Measurements from ENCODE around the gene NKTR.

Gene NKTR

DNA sequence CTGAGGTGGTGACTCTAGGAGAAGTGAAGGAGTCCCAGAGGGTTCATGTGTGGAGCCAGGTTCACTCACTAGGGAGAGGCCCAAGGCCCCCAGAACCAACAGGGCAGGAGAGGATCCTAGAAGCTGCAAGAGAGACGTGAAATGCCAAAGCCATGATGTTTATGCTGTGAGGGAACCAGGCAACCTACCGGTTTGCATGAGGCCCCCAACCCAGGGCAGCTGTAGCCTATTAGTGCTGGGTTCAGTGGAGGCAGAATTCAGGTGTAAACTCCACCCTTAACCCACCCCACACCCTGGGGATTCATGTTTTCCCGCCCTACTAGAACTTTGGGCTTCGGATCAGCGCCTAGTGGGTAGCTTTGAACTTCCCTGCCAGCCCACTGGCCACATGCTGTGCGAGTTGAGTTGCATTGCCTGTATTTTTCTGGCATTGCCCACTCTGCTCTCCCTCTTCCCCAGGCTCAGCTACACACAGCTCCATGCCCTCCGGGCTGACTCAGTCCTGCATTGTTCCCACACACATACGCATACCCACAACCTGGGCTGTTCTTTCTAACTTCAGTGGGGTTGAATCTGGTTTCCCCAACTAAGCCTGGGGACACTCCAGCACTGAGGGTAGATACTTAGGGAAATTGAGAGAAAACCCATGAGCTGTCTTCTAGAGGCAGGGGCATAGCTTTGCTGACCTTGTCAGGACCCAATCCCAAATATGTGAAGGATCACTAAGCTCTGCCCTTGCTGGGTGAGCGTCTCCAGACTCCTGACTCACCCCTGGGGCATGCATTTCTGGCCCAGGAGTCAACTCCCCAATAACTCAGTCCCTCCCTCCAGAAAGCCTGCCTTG, 51.0 kb downstream of the NKTR start:
- no peak for DNase-seq

DNA sequence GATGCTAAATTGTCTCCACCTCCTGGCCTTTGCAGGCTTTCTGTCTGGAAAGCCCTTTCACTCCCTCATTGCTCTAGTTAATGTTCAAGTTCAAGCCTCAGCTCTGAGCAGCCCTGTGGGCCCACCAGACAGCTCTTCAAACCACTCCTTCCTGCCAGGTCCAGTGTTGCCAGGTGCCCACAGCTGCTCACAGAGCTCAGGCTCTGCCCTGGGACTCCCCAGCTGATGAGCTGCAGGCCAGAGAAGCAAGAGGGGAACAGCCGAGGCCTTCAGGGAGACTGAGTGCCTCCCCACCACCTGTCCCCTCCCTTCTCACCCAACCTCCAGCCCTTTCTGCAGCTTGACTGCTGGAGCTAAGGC, 51.7 kb downstream of the NKTR start:
- no peak for DNase-seq

DNA sequence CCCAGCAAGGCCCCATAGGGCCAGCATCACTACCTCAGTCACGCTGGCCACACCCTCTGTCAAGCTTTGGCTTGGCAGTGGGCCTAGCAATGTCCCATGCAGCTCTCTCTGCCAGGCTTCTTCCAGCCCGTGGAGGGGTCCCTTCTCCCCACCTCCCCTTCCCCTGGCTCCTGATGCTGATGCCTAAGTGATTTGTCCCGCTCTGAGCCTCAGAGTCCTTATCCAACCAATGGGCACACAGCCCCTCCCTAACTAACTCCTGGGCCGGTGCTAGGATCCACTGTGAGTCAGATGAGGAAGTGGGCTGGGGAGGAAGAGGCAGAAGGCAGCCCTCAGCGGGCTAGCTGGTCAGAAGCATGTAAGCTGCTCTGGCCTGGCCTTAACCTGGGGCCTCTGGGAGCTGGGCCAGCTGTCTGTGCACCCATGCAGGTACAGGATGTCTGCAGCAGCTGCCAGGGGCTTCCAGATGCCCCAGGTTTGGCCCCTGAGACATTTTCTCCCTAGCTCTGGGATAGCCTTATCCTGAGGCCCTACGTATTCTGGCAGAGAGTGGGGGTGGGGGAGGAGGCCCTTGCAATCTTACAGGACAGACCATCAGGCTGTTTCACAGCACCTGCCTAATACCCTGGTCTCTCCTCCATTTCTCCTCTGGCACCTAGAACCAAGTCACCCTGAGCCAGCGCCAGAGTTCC, 52.3 kb downstream of the NKTR start:
- DNase-seq: no peak

- DNase-seq: no peak
Observed at GRCh38 chr3:42653303-42653559, 52.7 kb downstream of the NKTR start.

- no peak for DNase-seq
Observed at GRCh38 chr3:42653560-42654330, 53.3 kb downstream of the NKTR start, which contains the start of gene ZBTB47. ZBTB47 (plus strand) TSS chr3:42653697; CDS start chr3:42658356, 4,659 bp downstream.

- DNase-seq: peak in 1 of 2 experiments; percentile 31
Observed at GRCh38 chr3:42654331-42655201, 54.1 kb downstream of the NKTR start.

- DNase-seq: no peak
Observed at GRCh38 chr3:42655331-42655888, 54.9 kb downstream of the NKTR start.

DNA sequence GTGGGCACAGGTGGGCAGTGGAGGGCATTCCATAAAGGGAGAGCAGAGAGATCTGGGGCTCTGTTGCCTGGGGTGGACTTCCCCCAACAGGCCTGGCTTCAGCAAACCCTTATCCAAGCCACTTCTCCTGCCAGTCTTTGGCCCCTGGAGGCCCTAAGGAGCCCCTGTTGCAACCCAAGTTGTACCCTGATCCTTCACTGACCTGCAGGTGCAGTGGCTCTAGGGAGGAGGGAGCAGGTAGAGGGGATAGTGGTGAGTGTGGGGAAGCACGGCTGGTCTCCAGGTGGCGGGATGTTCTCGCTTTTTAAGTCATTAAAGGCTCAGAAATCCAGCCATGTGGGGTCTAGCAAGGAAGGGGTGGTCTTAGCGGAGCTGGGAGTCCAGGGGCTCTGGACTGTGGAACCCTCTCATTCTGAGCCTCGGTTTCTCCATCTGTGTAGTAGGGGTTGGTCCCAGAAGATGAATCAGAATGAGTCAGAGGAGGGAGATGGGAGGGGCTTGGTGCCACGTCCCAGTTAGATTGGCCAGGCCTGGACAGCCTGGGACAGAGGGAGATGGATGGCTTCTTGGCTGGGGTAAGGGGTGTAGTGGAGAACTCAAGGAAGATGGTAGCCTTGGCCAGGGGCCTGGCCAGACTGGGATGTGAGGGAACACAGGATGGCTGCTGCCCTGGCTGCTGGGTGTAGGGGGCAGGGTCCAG, 55.6 kb downstream of the NKTR start:
- DNase-seq: no peak

DNA sequence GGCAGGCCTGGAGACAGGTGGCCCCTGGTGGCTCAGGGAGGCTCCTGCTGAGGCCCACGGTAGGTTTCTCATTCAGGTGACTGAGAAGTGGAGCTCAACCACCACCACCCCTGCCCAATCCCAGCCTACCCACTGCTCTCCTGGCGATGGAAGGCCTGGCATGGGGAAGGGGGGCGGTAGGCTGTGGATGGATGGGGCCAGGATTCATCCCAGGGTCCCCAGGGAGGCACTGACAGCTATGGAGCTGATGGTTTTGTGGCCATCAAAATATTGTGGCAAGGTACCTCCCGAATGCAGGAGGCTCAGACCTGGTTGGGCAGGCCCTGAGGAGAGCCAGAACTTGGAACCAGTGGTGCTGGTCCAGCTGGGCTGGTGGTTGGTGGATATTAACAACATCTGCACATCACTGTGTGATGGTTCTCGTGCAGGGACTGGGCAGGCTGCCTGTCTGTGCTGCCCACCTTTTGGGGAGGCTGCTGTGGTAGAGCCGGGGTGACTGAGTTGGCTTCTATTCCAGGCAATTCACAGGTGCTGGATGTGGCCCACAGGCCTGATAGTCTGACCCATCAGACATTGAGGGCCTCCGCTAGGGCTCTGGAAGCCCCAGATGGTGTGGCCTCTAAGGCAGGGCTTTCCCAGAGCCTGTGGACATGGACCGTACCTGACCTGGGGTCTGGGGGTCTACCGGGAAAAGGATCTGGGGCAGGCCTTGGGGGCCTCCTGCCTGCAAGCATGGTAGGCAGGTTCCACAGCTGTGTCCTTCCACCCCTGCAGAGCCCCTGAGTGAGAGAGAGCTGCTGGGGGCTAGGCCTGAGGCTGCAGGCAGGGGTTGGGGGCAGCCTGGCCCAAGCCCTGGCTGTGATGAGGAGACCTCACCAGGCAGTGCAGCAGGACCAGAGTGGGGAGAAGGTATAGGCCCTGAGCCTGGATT, 56.5 kb downstream of the NKTR start:
- no peak for DNase-seq

GRCh38 chr3:42657675-42658074, 57.2 kb downstream of the NKTR start:
- DNase-seq: no peak

DNA sequence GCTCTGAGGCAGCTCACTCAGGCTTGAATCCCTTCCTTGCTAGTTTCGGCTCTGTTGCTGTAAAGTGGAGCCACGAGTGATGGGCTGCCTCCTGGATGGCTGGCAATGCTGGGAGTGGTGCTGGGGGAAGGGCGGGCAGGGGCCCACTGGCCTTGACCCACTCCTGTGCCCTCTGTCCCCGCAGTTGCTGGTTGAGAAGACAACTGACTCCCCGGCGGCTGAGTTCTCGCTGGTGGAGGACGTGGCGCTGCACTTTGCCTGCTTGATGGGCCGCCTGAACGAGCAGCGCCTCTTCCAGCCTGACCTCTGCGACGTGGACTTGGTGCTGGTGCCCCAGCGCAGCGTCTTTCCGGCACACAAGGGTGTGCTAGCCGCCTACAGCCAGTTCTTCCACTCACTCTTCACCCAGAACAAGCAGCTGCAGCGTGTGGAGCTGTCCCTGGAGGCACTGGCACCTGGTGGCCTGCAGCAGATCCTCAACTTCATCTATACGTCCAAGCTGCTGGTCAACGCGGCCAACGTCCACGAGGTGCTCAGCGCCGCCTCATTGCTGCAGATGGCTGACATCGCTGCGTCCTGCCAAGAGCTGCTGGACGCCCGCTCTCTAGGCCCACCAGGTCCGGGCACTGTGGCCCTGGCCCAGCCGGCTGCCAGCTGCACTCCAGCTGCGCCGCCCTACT, 57.7 kb downstream of the NKTR start:
- no peak for DNase-seq

GRCh38 chr3:42658771-42659390, 58.4 kb downstream of the NKTR start:
- no peak for DNase-seq

DNA sequence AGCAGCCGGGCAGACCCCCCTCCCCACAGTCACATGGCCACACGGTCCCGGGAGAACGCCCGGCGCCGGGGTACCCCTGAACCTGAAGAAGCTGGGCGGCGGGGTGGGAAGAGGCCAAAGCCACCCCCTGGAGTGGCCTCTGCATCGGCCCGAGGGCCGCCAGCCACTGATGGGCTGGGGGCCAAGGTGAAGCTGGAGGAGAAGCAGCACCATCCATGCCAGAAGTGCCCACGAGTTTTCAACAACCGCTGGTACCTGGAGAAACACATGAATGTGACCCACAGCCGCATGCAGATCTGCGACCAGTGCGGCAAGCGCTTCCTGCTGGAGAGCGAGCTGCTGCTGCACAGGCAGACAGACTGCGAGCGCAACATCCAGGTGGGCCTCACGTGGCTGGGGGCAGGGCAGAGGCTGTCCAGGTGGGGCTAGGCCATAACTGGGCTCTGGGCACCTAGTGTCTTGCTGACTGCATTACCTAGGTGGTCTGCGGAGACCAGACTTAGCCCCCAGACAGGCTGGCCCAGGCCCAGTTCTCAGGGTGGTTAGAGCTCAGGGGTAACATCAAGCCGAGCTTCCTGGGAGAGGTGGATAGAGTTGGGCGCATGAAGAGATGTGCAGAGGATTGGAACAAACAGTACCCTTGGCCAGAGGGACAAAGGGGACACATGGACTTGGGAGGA, 59.1 kb downstream of the NKTR start:
- DNase-seq: no peak

DNA sequence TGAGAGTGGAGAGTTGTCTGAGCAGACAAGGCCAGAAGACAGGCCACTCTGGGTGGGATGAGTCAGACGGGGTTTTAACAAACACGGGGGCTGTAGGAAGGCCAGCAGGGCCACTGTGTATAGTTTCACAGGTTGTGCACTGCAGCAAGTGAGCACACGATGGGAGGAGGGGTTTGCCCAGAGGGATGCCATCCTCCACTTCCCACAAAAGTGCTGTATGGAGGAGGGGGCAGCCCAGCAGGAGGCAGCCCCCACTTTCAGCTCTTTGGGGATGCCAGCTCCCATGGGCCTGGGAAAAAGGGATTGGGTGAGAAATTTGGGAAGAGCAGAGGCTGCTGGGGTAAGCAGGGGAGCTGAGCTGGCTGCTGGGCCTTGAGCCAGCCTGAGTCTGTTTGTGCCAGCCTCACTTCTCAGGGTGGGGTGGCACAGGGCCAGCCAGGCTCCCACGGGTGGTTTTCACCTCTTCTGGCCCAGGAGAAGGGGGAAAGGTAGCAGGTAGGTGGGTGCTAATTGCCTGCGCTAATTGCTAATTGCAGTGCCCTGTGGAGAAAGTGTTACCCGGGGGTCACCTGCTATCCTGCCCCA, 59.7 kb downstream of the NKTR start:
- no peak for DNase-seq

DNA sequence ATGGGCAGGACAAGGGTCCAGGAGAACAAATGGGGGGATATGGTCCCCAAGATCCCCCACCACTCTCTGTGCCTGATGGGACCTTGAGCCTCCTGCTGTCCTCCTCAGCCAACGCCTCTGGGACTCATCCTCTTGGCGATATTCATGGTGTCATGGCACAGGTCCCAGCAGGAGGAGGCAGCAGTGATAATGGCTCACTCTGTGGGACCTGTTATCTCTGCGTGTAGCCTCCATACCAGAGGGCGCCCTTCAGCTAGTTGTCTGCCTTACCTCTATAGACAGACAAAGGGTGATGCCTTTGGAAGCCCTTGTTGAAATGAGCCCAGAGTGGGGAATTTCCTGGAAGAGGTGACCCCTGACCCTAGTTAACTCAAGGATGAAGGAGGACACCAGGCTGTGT, 60.4 kb downstream of the NKTR start:
- DNase-seq: no peak

- no peak for DNase-seq
Observed at GRCh38 chr3:42661593-42662022, 61.1 kb downstream of the NKTR start.

DNA sequence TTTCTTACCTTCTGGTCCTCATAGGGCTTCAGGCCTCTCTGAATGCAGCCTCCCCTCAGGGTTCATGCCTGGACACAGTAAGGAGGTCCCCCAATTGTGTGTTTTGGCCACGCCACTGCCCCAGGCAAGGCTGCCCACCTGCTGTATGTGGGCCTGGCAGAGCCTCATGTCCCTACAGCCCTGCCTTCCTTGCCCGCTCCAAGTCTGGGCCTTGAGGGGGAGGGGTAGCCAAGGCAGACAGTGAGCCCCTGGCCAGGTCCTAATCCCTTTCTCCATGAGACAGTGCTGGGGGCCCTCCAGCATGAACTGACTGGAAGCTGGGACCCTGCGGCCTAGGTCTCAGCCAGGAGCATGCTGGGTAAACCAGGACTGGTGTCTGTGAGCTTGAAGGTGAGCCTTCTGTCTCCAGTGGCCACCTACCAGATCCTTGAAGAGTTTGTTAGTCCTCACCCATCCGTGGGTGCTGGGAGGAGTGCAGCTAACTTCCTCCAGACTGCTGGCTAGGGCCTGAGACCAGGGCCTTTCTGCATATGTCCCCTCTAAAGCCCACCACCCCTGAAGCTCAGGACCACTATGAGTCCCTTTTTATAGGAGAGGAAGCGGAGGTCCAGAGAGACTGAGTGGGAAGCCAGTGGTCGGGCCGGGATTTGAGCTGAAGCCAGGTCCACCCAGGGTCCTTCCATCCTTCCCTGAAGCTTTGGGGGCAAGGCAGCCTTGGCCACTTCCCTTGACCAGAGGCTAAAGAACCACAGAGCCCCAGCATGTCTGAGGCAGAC, 61.7 kb downstream of the NKTR start:
- no peak for DNase-seq

Measured in NCI-H2081 (cell line).